GM12878 (cell line): ENCODE data around the gene OR2B6. TPM values are rescaled to one million over a fixed set of nuclear protein-coding genes. Genes with fewer than 3 reads are reported as not detected.

ENCODE experiments used
- ATAC-seq: fragments of 200-7000 bp; cut with Tn5 transposase; 3 replicates; pipeline ENCODE4 v1.9.1; 2020; ENCODE audit warnings: mild to moderate bottlenecking, moderate library complexity
- BruUV-seq: library from RNA; stranded (reverse); fragments of 400-500 nt; replicated peaks from 2 replicates; lab custom pipeline; 2021; lab: Mats Ljungman, UMichigan
- CTCF ChIA-PET: fragments of 300-600 bp; sonication (Branson Sonifier 250); formaldehyde crosslinking; extraction: SDS; loops from one replicate; lab custom pipeline; 2021; ENCODE audit warnings: inconsistent platforms; lab: Yijun Ruan, JAX
- POLR2A ChIA-PET: fragments of 350-600 bp; formaldehyde crosslinking; extraction: SDS; loops from one replicate; lab custom pipeline; 2021; ENCODE audit warnings: inconsistent platforms; lab: Charles Lee
- RAD21 ChIA-PET: fragments of 300-600 bp; sonication (Branson Sonifier 250); formaldehyde crosslinking; loops from one replicate; lab custom pipeline; 2023; ENCODE audit warnings: antibody characterized with exemption; ENCODE audit not compliant: unreplicated experiment; lab: Charles Lee
- SMC1A ChIA-PET: fragments of 300-600 bp; sonication (Branson Sonifier 250); formaldehyde crosslinking; loops from one replicate; lab custom pipeline; 2023; ENCODE audit not compliant: unreplicated experiment, uncharacterized antibody; lab: Charles Lee
- DNase-seq: peaks from one replicate; pipeline ENCODE4 v3.0.0-alpha.2; 2011; ENCODE audit warnings: low read depth, low spot score
- FAIRE-seq: peaks from 3 replicates; lab custom pipeline; 2011; peaks lifted over from hg19 to GRCh38; lab: Jason Lieb, UNC
- H2AFZ ChIP-seq: 2 replicates; pipeline ENCODE4 v1.6.0; 2011; ENCODE audit warnings: low read depth, low read length, control low read depth; ENCODE audit not compliant: control insufficient read depth
- H3K27ac ChIP-seq: 2 replicates; pipeline ENCODE4 v1.5.1; 2011; ENCODE audit warnings: control low read depth; ENCODE audit not compliant: control insufficient read depth, insufficient read depth
- H3K27me3 ChIP-seq, 2 experiments: replicated peaks in 1 of 2; 2 replicates each; pipeline versions ENCODE4 v1.6.0 to v1.6.1; 2011; ENCODE audit warnings: low read length in 1 of 2; ENCODE audit not compliant: control insufficient read depth in 2 of 2, insufficient read depth in 2 of 2
- H3K36me3 ChIP-seq, 2 experiments: 2 replicates each; pipeline ENCODE4 v1.5.1; 2011; ENCODE audit warnings: low read length in 1 of 2; ENCODE audit not compliant: control insufficient read depth in 2 of 2, insufficient read depth in 2 of 2
- H3K4me1 ChIP-seq: 2 replicates; pipeline ENCODE4 v1.6.1; 2011; ENCODE audit warnings: mild to moderate bottlenecking, low read length, moderate library complexity, mixed read lengths; ENCODE audit not compliant: control insufficient read depth, insufficient read depth
- H3K4me2 ChIP-seq: 2 replicates; pipeline ENCODE4 v1.6.0; 2011; ENCODE audit warnings: control low read depth; ENCODE audit not compliant: control insufficient read depth, insufficient read depth
- H3K4me3 ChIP-seq: fragments of 200-600 bp; sonication (generic); 2 replicates; pipeline ENCODE4 v1.5.1; 2016
- H3K79me2 ChIP-seq: 2 replicates; pipeline ENCODE4 v1.6.0; 2011; ENCODE audit warnings: low read length; ENCODE audit not compliant: control insufficient read depth, insufficient read depth
- H3K9ac ChIP-seq: 2 replicates; pipeline ENCODE4 v1.8.0; 2011; ENCODE audit warnings: low read length, control low read depth, mixed read lengths; ENCODE audit not compliant: control insufficient read depth, insufficient read depth
- H3K9me3 ChIP-seq: replicated peaks from 3 replicates; pipeline ENCODE4 v1.5.1; 2011; ENCODE audit warnings: mild to moderate bottlenecking, low read length; ENCODE audit not compliant: control insufficient read depth, insufficient read depth
- H4K20me1 ChIP-seq: 2 replicates; pipeline ENCODE4 v1.6.0; 2011; ENCODE audit not compliant: control insufficient read depth, insufficient read depth
- BHLHE40 ChIP-seq, 2 experiments: fragments of 450-650 bp in 1 of 2; IDR thresholded peaks; 2 replicates each; pipeline ENCODE4 v1.6.1; 2011 to 2017; ENCODE audit warnings: low read depth in 2 of 2, borderline replicate concordance in 1 of 2, improper control_type of control experiment in 1 of 2, low read length in 1 of 2, mild to moderate bottlenecking in 1 of 2
- CHD2 ChIP-seq: IDR thresholded peaks from 2 replicates; pipeline ENCODE4 v1.6.1; 2011; ENCODE audit warnings: low read depth, low read length, improper control_type of control experiment, borderline replicate concordance
- CHD4 ChIP-seq: fragments of 200-600 bp; sonication (generic); IDR thresholded peaks from 2 replicates; pipeline ENCODE4 v1.6.1; 2016; ENCODE audit warnings: mild to moderate bottlenecking
- NFYA ChIP-seq: IDR thresholded peaks from 2 replicates; pipeline ENCODE4 v1.6.1; 2011; ENCODE audit warnings: low read depth, mild to moderate bottlenecking, low read length, improper control_type of control experiment, borderline replicate concordance
- RCOR1 ChIP-seq: conservative IDR thresholded peaks from 2 replicates; pipeline ENCODE4 v1.6.1; 2012; ENCODE audit warnings: low read depth, low read length, improper control_type of control experiment
- RFX5 ChIP-seq: IDR thresholded peaks from 2 replicates; pipeline ENCODE4 v1.6.1; 2011; ENCODE audit warnings: low read depth, low read length, improper control_type of control experiment
- STAT3 ChIP-seq: IDR thresholded peaks from 2 replicates; pipeline ENCODE4 v1.6.1; 2011; ENCODE audit warnings: low read depth, low read length, improper control_type of control experiment
- TAF1 ChIP-seq: IDR thresholded peaks from 2 replicates; pipeline ENCODE4 v1.6.1; 2011; ENCODE audit warnings: mild to moderate bottlenecking, low read depth, low read length, borderline replicate concordance
- TBL1XR1 ChIP-seq: IDR thresholded peaks from 2 replicates; pipeline ENCODE4 v1.6.1; 2012; ENCODE audit warnings: low read depth, low read length, improper control_type of control experiment
- ZNF274 ChIP-seq: IDR thresholded peaks from one replicate; pipeline ENCODE4 v1.8.0; 2011; ENCODE audit not compliant: insufficient read length, insufficient read depth
- WGBS: methylation state at CpG from one replicate; pipeline ENCODE4 v1.1.6; 2016; ENCODE audit warnings: low lambda C conversion rate; ENCODE audit not compliant: insufficient replicate concordance, insufficient coverage; ENCODE audit errors: missing lambda C conversion rate; 5-methylcytosine and 5-hydroxymethylcytosine counted together
- in situ Hi-C: fragments of 300-500 bp; cut with MboI; formaldehyde crosslinking; loops from 9 replicates; pipeline ENCODE4 v1.14.3; 2018; ENCODE audit warnings: mixed read lengths
- intact Hi-C: fragments of 100-400 bp; cut with micrococcal nuclease; formaldehyde crosslinking; loops from one replicate; pipeline ENCODE4 v1.14.2; 2022; ENCODE audit not compliant: unreplicated experiment
- polyA plus RNA-seq, 11 experiments: library from polyadenylated mRNA; depleted of rRNA in 4 of 11; unstranded in 6 of 11; stranded (reverse) in 5 of 11; fragments of >200 nt; fragmentation: Nextera tagmentation in 4 of 11; fragmentation: Illumina TruSeq in 1 of 11; extraction: Ambion mirVana in 4 of 11; extraction: Trizol in 1 of 11; gene quantifications; 1 replicate in 1 of 11; 2 replicates in 10 of 11; pipeline versions ENCODE4 v1.2.1 to v1.2.3, GENCODE V29; 2011 to 2016; ENCODE audit warnings: inconsistent platforms in 2 of 11, missing spikeins in 2 of 11, low read depth in 1 of 11
- total RNA-seq, 4 experiments: library from RNA; depleted of rRNA in 3 of 4; stranded (reverse); fragments of >200 nt in 3 of 4; fragmentation: Illumina TruSeq in 1 of 4; extraction: Trizol in 1 of 4; gene quantifications; 2 replicates each; pipeline versions ENCODE4 v1.2.1 to v1.2.3, GENCODE V29; 2013 to 2021
- TF ChIP-seq, protein P1 (sequence below): fragments of 450-650 bp; IDR thresholded peaks from 2 replicates; pipeline ENCODE4 v1.6.1; 2017; ENCODE audit warnings: mild to moderate bottlenecking
- TF ChIP-seq, protein P2 (sequence below): IDR thresholded peaks from 2 replicates; pipeline ENCODE4 v1.6.1; 2011; ENCODE audit warnings: low read depth, low read length, improper control_type of control experiment, borderline replicate concordance
- TF ChIP-seq, protein P3 (sequence below): IDR thresholded peaks from 2 replicates; pipeline ENCODE4 v1.6.1; 2012; ENCODE audit warnings: improper control_type of control experiment, low read depth, low read length; ENCODE audit not compliant: insufficient replicate concordance
- TF ChIP-seq, protein P4 (sequence below): fragments of 150-350 bp; IDR thresholded peaks from 2 replicates; pipeline ENCODE4 v1.6.1; 2014; ENCODE audit warnings: mild to moderate bottlenecking, low read depth, low read length

OR2B6 gene
- total and polyA plus RNA-seq, 10 of the 15 experiments (the other 5 are each of a cell fraction or from before 2014, with no cell fraction given): 0.29 to 10.3 (median 1.4) TPM; not detected in 1

DNA sequence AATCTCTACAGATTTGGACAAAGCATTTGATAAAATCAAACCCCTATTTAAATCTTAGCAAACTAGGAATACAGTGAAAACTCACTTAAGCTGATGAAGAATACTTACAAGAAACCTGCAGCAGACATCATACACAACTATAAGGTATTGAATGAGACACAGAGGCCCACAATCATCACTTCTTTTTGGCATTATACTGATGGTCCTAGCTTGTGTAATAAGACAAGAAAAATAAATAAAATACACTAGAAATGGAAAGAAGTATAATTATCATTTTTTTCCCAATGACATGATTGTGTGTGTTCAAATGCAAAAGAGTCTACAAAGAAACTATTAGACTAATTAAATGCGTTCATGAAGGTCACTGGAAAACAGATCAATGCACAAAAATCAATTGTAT is 8.8 kb upstream of the OR2B6 start:
- FAIRE-seq (no peak), DNase-seq (no peak), ATAC-seq (no peak)
- no peaks in the 10 kb centered on the region for H3K79me2 ChIP-seq
- ChIA-PET SMC1A (no interaction called here), RAD21 (no interaction called here), CTCF (no interaction called here), POLR2A (no interaction called here)
- H3K27me3 ChIP-seq: no peaks in the 10 kb centered on the region
- H3K27ac ChIP-seq: no peak overlapping the region
- no peaks in the 10 kb centered on the region for H3K4me1 ChIP-seq
- TF ChIP-seq NFYA (no peak), STAT3 (no peak), ZNF274 (no peak), RFX5 (no peak), RCOR1 (no peak), TBL1XR1 (no peak), TAF1 (no peak), CHD2 (no peak), BHLHE40 (IDR thresholded peaks at IDR 0.05; ENCODE audit: borderline replicate concordance in 1 of 2, low read depth in 2 of 2, low read length in 1 of 2) (no peak), CHD4 (no peak)
- TF ChIP-seq, protein P1, sequence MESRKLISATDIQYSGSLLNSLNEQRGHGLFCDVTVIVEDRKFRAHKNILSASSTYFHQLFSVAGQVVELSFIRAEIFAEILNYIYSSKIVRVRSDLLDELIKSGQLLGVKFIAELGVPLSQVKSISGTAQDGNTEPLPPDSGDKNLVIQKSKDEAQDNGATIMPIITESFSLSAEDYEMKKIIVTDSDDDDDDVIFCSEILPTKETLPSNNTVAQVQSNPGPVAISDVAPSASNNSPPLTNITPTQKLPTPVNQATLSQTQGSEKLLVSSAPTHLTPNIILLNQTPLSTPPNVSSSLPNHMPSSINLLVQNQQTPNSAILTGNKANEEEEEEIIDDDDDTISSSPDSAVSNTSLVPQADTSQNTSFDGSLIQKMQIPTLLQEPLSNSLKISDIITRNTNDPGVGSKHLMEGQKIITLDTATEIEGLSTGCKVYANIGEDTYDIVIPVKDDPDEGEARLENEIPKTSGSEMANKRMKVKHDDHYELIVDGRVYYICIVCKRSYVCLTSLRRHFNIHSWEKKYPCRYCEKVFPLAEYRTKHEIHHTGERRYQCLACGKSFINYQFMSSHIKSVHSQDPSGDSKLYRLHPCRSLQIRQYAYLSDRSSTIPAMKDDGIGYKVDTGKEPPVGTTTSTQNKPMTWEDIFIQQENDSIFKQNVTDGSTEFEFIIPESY: no peak
- TF ChIP-seq, protein P2, sequence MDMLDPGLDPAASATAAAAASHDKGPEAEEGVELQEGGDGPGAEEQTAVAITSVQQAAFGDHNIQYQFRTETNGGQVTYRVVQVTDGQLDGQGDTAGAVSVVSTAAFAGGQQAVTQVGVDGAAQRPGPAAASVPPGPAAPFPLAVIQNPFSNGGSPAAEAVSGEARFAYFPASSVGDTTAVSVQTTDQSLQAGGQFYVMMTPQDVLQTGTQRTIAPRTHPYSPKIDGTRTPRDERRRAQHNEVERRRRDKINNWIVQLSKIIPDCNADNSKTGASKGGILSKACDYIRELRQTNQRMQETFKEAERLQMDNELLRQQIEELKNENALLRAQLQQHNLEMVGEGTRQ: no peak
- TF ChIP-seq, protein P3, sequence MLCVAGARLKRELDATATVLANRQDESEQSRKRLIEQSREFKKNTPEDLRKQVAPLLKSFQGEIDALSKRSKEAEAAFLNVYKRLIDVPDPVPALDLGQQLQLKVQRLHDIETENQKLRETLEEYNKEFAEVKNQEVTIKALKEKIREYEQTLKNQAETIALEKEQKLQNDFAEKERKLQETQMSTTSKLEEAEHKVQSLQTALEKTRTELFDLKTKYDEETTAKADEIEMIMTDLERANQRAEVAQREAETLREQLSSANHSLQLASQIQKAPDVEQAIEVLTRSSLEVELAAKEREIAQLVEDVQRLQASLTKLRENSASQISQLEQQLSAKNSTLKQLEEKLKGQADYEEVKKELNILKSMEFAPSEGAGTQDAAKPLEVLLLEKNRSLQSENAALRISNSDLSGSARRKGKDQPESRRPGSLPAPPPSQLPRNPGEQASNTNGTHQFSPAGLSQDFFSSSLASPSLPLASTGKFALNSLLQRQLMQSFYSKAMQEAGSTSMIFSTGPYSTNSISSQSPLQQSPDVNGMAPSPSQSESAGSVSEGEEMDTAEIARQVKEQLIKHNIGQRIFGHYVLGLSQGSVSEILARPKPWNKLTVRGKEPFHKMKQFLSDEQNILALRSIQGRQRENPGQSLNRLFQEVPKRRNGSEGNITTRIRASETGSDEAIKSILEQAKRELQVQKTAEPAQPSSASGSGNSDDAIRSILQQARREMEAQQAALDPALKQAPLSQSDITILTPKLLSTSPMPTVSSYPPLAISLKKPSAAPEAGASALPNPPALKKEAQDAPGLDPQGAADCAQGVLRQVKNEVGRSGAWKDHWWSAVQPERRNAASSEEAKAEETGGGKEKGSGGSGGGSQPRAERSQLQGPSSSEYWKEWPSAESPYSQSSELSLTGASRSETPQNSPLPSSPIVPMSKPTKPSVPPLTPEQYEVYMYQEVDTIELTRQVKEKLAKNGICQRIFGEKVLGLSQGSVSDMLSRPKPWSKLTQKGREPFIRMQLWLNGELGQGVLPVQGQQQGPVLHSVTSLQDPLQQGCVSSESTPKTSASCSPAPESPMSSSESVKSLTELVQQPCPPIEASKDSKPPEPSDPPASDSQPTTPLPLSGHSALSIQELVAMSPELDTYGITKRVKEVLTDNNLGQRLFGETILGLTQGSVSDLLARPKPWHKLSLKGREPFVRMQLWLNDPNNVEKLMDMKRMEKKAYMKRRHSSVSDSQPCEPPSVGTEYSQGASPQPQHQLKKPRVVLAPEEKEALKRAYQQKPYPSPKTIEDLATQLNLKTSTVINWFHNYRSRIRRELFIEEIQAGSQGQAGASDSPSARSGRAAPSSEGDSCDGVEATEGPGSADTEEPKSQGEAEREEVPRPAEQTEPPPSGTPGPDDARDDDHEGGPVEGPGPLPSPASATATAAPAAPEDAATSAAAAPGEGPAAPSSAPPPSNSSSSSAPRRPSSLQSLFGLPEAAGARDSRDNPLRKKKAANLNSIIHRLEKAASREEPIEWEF: no peak
- TF ChIP-seq, protein P4, sequence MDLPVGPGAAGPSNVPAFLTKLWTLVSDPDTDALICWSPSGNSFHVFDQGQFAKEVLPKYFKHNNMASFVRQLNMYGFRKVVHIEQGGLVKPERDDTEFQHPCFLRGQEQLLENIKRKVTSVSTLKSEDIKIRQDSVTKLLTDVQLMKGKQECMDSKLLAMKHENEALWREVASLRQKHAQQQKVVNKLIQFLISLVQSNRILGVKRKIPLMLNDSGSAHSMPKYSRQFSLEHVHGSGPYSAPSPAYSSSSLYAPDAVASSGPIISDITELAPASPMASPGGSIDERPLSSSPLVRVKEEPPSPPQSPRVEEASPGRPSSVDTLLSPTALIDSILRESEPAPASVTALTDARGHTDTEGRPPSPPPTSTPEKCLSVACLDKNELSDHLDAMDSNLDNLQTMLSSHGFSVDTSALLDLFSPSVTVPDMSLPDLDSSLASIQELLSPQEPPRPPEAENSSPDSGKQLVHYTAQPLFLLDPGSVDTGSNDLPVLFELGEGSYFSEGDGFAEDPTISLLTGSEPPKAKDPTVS: no peak
- H3K9ac ChIP-seq: no peak overlapping the region
- no peaks in the 10 kb centered on the region for H3K36me3 ChIP-seq
- no peak overlapping the region for H3K4me3 ChIP-seq
- no TSS peak for BruUV-seq
- H2AFZ ChIP-seq: no peak overlapping the region
- no peaks in the 10 kb centered on the region for H4K20me1 ChIP-seq
- WGBS: 0% methylated on average over 1 of the region's 1 CpG
- H3K9me3 ChIP-seq: no peaks in the 10 kb centered on the region
- intact Hi-C loops: no loop called here
- in situ Hi-C loops: no loop called here
- H3K4me2 ChIP-seq: no peak overlapping the region
